ENCODE data around the gene DPH6.

DPH6 gene

GRCh38 chr15:35545316-35545823, 595 bp downstream of the DPH6 start:
- in situ Hi-C loops (cut with HindIII; ENCODE audit: low sequenced_read_pairs): no loop called here

- in situ Hi-C loops (cut with HindIII; ENCODE audit: low sequenced_read_pairs): no loop called here
These were observed 5.1 kb downstream of the DPH6 start for GRCh38 chr15:35540885-35541284.

GRCh38 chr15:35540021-35540420, 5.9 kb downstream of the DPH6 start:
- in situ Hi-C loops (cut with HindIII; ENCODE audit: low sequenced_read_pairs): no loop called here

- in situ Hi-C loops (cut with HindIII; ENCODE audit: low sequenced_read_pairs): no loop called here
These were observed 10.5 kb downstream of the DPH6 start for GRCh38 chr15:35535365-35535916.

GRCh38 chr15:35533130-35534110, 12.5 kb downstream of the DPH6 start:
- in situ Hi-C loops (cut with HindIII; ENCODE audit: low sequenced_read_pairs): no loop called here

- in situ Hi-C loops (cut with HindIII; ENCODE audit: low sequenced_read_pairs): no loop called here
These were observed 15.3 kb downstream of the DPH6 start for GRCh38 chr15:35530698-35531097.

- in situ Hi-C loops (cut with HindIII; ENCODE audit: low sequenced_read_pairs): no loop called here
These were observed 16.2 kb downstream of the DPH6 start for GRCh38 chr15:35529784-35530183.

- in situ Hi-C loops (cut with HindIII; ENCODE audit: low sequenced_read_pairs): no loop called here
These were observed 23.9 kb downstream of the DPH6 start for GRCh38 chr15:35522061-35522460.

- in situ Hi-C loops (cut with HindIII; ENCODE audit: low sequenced_read_pairs): no loop called here
These were observed 26.3 kb downstream of the DPH6 start for GRCh38 chr15:35519541-35520149.

GRCh38 chr15:35519052-35519451, 26.9 kb downstream of the DPH6 start:
- in situ Hi-C loops (cut with HindIII; ENCODE audit: low sequenced_read_pairs): no loop called here

- in situ Hi-C loops (cut with HindIII; ENCODE audit: low sequenced_read_pairs): no loop called here
These were observed 31.2 kb downstream of the DPH6 start for GRCh38 chr15:35514759-35515158.

- in situ Hi-C loops (cut with HindIII; ENCODE audit: low sequenced_read_pairs): no loop called here
These were observed 37.9 kb downstream of the DPH6 start for GRCh38 chr15:35507932-35508638.

- in situ Hi-C loops (cut with HindIII; ENCODE audit: low sequenced_read_pairs): no loop called here
These were observed 39.6 kb downstream of the DPH6 start for GRCh38 chr15:35506272-35506870.

GRCh38 chr15:35505809-35506208, 40.2 kb downstream of the DPH6 start:
- in situ Hi-C loops (cut with HindIII; ENCODE audit: low sequenced_read_pairs): no loop called here

- in situ Hi-C loops (cut with HindIII; ENCODE audit: low sequenced_read_pairs): no loop called here
These were observed 40.8 kb downstream of the DPH6 start for GRCh38 chr15:35505141-35505540.

- in situ Hi-C loops (cut with HindIII; ENCODE audit: low sequenced_read_pairs): no loop called here
These were observed 46.2 kb downstream of the DPH6 start for GRCh38 chr15:35499723-35500122.

- in situ Hi-C loops (cut with HindIII; ENCODE audit: low sequenced_read_pairs): no loop called here
These were observed 49.4 kb downstream of the DPH6 start for GRCh38 chr15:35496585-35496984.

GRCh38 chr15:35495080-35495479, 50.9 kb downstream of the DPH6 start:
- in situ Hi-C loops (cut with HindIII; ENCODE audit: low sequenced_read_pairs): no loop called here

GRCh38 chr15:35491999-35492398, 54.0 kb downstream of the DPH6 start:
- in situ Hi-C loops (cut with HindIII; ENCODE audit: low sequenced_read_pairs): no loop called here

GRCh38 chr15:35491173-35491572, 54.8 kb downstream of the DPH6 start:
- in situ Hi-C loops (cut with HindIII; ENCODE audit: low sequenced_read_pairs): no loop called here

- in situ Hi-C loops (cut with HindIII; ENCODE audit: low sequenced_read_pairs): no loop called here
These were observed 55.5 kb downstream of the DPH6 start for GRCh38 chr15:35490511-35490910.

Measured in endothelial cell of hepatic sinusoid (primary cell).